AG09309 (cell line): ENCODE data around the gene SFTPA2.
"Not testable (repeated sequence)": the region's sequence is repeated elsewhere in the genome, so short reads cannot be mapped to it uniquely, and the experiment has no call there.

Experiments
- DNase-seq: peaks from one replicate; pipeline ENCODE4 v3.0.0-alpha.2; 2010; ENCODE audit warnings: low read depth
- H3K4me3 ChIP-seq: 2 replicates; pipeline ENCODE4 v1.5.1; 2011; ENCODE audit warnings: mild to moderate bottlenecking, low read depth, low read length, moderate library complexity; ENCODE audit not compliant: control insufficient read depth
- CTCF ChIP-seq: IDR thresholded peaks from 2 replicates; pipeline ENCODE4 v1.5.1; 2011; ENCODE audit warnings: mild to moderate bottlenecking, low read depth, low read length, inconsistent platforms; ENCODE audit not compliant: insufficient read depth, control insufficient read depth; ENCODE audit errors: missing control alignments

Gene SFTPA2

GRCh38 chr10:79582096-79582495, 21.9 kb upstream of the SFTPA2 start:
- TF ChIP-seq CTCF, result no peak
- H3K4me3 ChIP-seq, result no peak overlapping the region
- DNase-seq, result no peak

- TF ChIP-seq CTCF, result no peak
- no peak overlapping the region for H3K4me3 ChIP-seq
- no peak for DNase-seq
Observed at GRCh38 chr10:79581044-79581443, 20.8 kb upstream of the SFTPA2 start.

GRCh38 chr10:79579361-79579760, 19.2 kb upstream of the SFTPA2 start:
- TF ChIP-seq CTCF, result no peak
- DNase-seq, result no peak
- no peak overlapping the region for H3K4me3 ChIP-seq

GRCh38 chr10:79570624-79571023, 10.4 kb upstream of the SFTPA2 start:
- not testable (repeated sequence) for H3K4me3 ChIP-seq, DNase-seq

- no peak overlapping the region for H3K4me3 ChIP-seq
- TF ChIP-seq CTCF, result no peak
- no peak for DNase-seq
Observed at GRCh38 chr10:79563426-79563825, 3.2 kb upstream of the SFTPA2 start.

- peak; percentile 4 for DNase-seq
- no peak overlapping the region for H3K4me3 ChIP-seq
- peak; percentile 94 for TF ChIP-seq CTCF
Observed at GRCh38 chr10:79562135-79562756, 2.0 kb upstream of the SFTPA2 start.

- no peak overlapping the region for H3K4me3 ChIP-seq
- TF ChIP-seq CTCF, result no peak
- no peak for DNase-seq
Observed at GRCh38 chr10:79561257-79561656, 1.1 kb upstream of the SFTPA2 start.
